Measurements from ENCODE around the gene LPP. TPM values are rescaled to one million over a fixed set of nuclear protein-coding genes. Genes with fewer than 3 reads are reported as not detected.

Gene LPP
- polyA plus RNA-seq, 3 donors: 14.1 to 23.2 (median 15.3) TPM

- no peak for DNase-seq
- Mint-ChIP-seq H3K27ac (peak overlapping the region in 2 of 7 donors; percentile 14 to 58), H3K27me3 (ENCODE audit: low read depth in 3 of 3) (peaks cover 0 to 3% (median 0%) of the 10 kb centered on the region in 3 donors), H3K4me3 (no peak overlapping the region), H3K9me3 (peaks cover 0 to 3% (median 0%) of the 10 kb centered on the region in 7 donors), H3K4me1 (peaks cover 5% of the 10 kb centered on the region), H3K36me3 (peaks cover 25 to 34% of the 10 kb centered on the region in 2 donors)
- no peak overlapping the region for H2AFZ ChIP-seq (ENCODE audit: insufficient read depth, low read depth, low read length, poor library complexity, severe bottlenecking)
- WGBS (ENCODE audit: insufficient coverage): 98% methylated on average over 8 of the region's 11 CpGs
- peaks cover 0 to 17% of the 10 kb centered on the region in 2 donors for H3K36me3 ChIP-seq (replicated peaks in 1 of 2; ENCODE audit: control insufficient read depth in 1 of 2, insufficient read depth in 2 of 2, low read length in 2 of 2)
- no peaks in the 10 kb centered on the region for H3K9me3 ChIP-seq (replicated peaks in 1 of 2; ENCODE audit: control insufficient read depth in 1 of 2, insufficient read depth in 1 of 2, low read length in 2 of 2)
- H3K4me3 ChIP-seq (replicated peaks in 1 of 3; ENCODE audit: low read depth in 2 of 3, low read length in 3 of 3): no peak overlapping the region
- H3K9ac ChIP-seq (ENCODE audit: insufficient read depth, low read length, poor library complexity, severe bottlenecking): no peak overlapping the region
- H3K27ac ChIP-seq (ENCODE audit: low read depth in 1 of 2, low read length in 2 of 2): no peak overlapping the region
- H3K27me3 ChIP-seq (ENCODE audit: control insufficient read depth in 2 of 2, insufficient read depth in 2 of 2, low read length in 2 of 2): no peaks in the 10 kb centered on the region
- TF ChIP-seq CTCF (IDR thresholded peaks at IDR 0.05): no peak
- intact Hi-C loops (cut with micrococcal nuclease): no loop called here
- no peak overlapping the region for H3K4me2 ChIP-seq (replicated peaks; ENCODE audit: extremely low read depth, low read length, poor library complexity, severe bottlenecking)
- H3K79me2 ChIP-seq (ENCODE audit: insufficient read depth, low read length): peaks cover 6% of the 10 kb centered on the region
- H4K20me1 ChIP-seq (ENCODE audit: insufficient read depth, low read length): peaks cover 16% of the 10 kb centered on the region
- no peaks in the 10 kb centered on the region for H3K4me1 ChIP-seq (ENCODE audit: control insufficient read depth in 1 of 2, insufficient read depth in 2 of 2, low read length in 2 of 2)
Measured at GRCh38 chr3:188220988-188221818, 67.2 kb downstream of the LPP start.

GRCh38 chr3:188223936-188224335 is 70.0 kb downstream of the LPP start:
- Mint-ChIP-seq H3K9me3 (peaks cover 0 to 3% (median 0%) of the 10 kb centered on the region in 7 donors), H3K36me3 (peaks cover 36 to 40% of the 10 kb centered on the region in 2 donors), H3K27me3 (ENCODE audit: low read depth in 3 of 3) (peaks cover 0 to 2% (median 2%) of the 10 kb centered on the region in 3 donors), H3K27ac (no peak overlapping the region), H3K4me3 (no peak overlapping the region), H3K4me1 (no peaks in the 10 kb centered on the region)
- H3K36me3 ChIP-seq (replicated peaks in 1 of 2; ENCODE audit: control insufficient read depth in 1 of 2, insufficient read depth in 2 of 2, low read length in 2 of 2): peaks cover 0 to 26% of the 10 kb centered on the region in 2 donors
- no peak for TF ChIP-seq CTCF (IDR thresholded peaks at IDR 0.05)
- H3K9ac ChIP-seq (ENCODE audit: insufficient read depth, low read length, poor library complexity, severe bottlenecking): no peak overlapping the region
- no peak overlapping the region for H3K4me2 ChIP-seq (replicated peaks; ENCODE audit: extremely low read depth, low read length, poor library complexity, severe bottlenecking)
- H3K9me3 ChIP-seq (replicated peaks in 1 of 2; ENCODE audit: control insufficient read depth in 1 of 2, insufficient read depth in 1 of 2, low read length in 2 of 2): no peaks in the 10 kb centered on the region
- H3K4me3 ChIP-seq (replicated peaks in 1 of 3; ENCODE audit: low read depth in 2 of 3, low read length in 3 of 3): no peak overlapping the region
- no peak overlapping the region for H3K27ac ChIP-seq (ENCODE audit: low read depth in 1 of 2, low read length in 2 of 2)
- peaks cover 20% of the 10 kb centered on the region for H4K20me1 ChIP-seq (ENCODE audit: insufficient read depth, low read length)
- no peaks in the 10 kb centered on the region for H3K4me1 ChIP-seq (ENCODE audit: control insufficient read depth in 1 of 2, insufficient read depth in 2 of 2, low read length in 2 of 2)
- intact Hi-C loops (cut with micrococcal nuclease): no loop called here
- 94% methylated on average over 2 of the region's 3 CpGs for WGBS (ENCODE audit: insufficient coverage)
- H3K27me3 ChIP-seq (ENCODE audit: control insufficient read depth in 2 of 2, insufficient read depth in 2 of 2, low read length in 2 of 2): no peaks in the 10 kb centered on the region
- no peak overlapping the region for H2AFZ ChIP-seq (ENCODE audit: insufficient read depth, low read depth, low read length, poor library complexity, severe bottlenecking)
- H3K79me2 ChIP-seq (ENCODE audit: insufficient read depth, low read length): peaks cover 6% of the 10 kb centered on the region
- DNase-seq: no peak

Data from CD14-positive monocyte (primary cell).